Urinary bladder (tissue), 4 donors: ENCODE data around the gene TBXAS1. TPM values are rescaled to one million over a fixed set of nuclear protein-coding genes. Genes with fewer than 3 reads are reported as not detected.

Source experiments
- DNase-seq: peaks from one replicate; pipeline ENCODE4 v3.0.0-alpha.2; 2015; ENCODE audit errors: extremely low spot score
- H3K27ac ChIP-seq: one replicate; pipeline ENCODE4 v1.5.1; 2013; ENCODE audit warnings: low read depth, mild to moderate bottlenecking, moderate library complexity
- H3K36me3 ChIP-seq: one replicate; pipeline ENCODE4 v1.6.1; 2013; ENCODE audit warnings: mild to moderate bottlenecking, moderate library complexity; ENCODE audit not compliant: insufficient read depth
- H3K4me1 ChIP-seq: one replicate; pipeline ENCODE4 v1.6.1; 2013; ENCODE audit warnings: mild to moderate bottlenecking, moderate library complexity; ENCODE audit not compliant: insufficient read depth
- H3K4me3 ChIP-seq: one replicate; pipeline ENCODE4 v1.5.1; 2013; ENCODE audit warnings: low read depth, low read length
- WGBS: extraction: QIAGEN DNeasy Blood & Tissue Kit; methylation state at CpG from one replicate; pipeline ENCODE4 v1.1.7; 2013; 5-methylcytosine and 5-hydroxymethylcytosine counted together
- polyA plus RNA-seq: library from polyadenylated mRNA; stranded (reverse); fragments of 200-250 nt; gene quantifications from one replicate; pipeline ENCODE4 v1.2.3, GENCODE V29; 2013
- total RNA-seq: library from RNA; depleted of rRNA; stranded (reverse); fragments of >200 nt; gene quantifications from one replicate; pipeline ENCODE4 v1.2.3, GENCODE V29; 2014
- donor health status: healthy with polysubstance abuse.
- donor health status: healthy.

The TBXAS1 gene
- total and polyA plus RNA-seq, 2 donors, result 8.6 to 12.2 TPM

DNA sequence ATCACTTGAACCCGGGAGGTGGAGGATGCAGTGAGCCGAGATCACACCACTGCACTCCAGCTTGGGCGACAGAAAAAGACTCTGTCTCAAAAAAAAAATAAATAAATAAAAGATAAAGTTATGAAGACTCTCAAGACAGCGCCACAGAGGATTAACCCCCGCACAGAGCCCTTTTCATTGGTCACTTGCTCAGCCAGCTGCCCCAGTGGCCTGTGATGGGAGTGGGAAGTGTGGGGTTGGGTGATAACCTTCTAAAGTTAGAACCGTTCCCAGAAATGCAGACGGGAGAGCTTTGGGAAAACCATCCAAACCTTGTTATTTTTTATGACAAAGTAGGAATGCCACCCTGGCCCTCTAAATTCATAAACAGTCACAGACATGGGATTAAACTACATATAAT lies 176.3 kb downstream of the TBXAS1 start:
- H3K4me3 ChIP-seq, result no peak overlapping the region
- no peak for DNase-seq
- no peak overlapping the region for H3K27ac ChIP-seq
- 69% methylated on average over 7 of the region's 7 CpGs for WGBS
- H3K4me1 ChIP-seq, result no peaks in the 10 kb centered on the region
- no peaks in the 10 kb centered on the region for H3K36me3 ChIP-seq

GRCh38 chr7:140005754-140006503 lies 176.9 kb downstream of the TBXAS1 start:
- Histone ChIP-seq H3K27ac (no peak overlapping the region), H3K4me1 (no peaks in the 10 kb centered on the region), H3K36me3 (no peaks in the 10 kb centered on the region), H3K4me3 (no peak overlapping the region)
- no peak for DNase-seq
- WGBS, result 57% methylated on average over 13 of the region's 13 CpGs

DNA sequence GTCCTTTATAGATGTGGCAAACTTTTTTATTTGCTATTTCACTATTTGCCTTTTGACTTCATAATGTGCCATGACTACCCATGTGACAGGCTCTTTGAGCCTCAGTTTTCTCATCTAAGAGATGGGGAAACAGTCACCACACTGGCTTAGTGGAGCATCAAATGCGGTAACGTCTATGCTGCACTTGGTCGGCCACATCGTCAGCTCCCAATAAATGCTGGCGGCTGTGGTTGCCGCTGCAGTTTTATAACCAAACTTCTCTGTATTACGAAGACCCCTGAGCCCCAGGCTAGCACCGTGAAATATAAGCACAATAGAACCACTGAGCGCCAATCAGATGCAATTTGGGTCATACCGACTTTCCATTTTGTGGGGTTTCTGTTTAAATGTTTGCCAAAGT lies 177.5 kb downstream of the TBXAS1 start:
- H3K4me3 ChIP-seq, result no peak overlapping the region
- no peak overlapping the region for H3K27ac ChIP-seq
- no peaks in the 10 kb centered on the region for H3K4me1 ChIP-seq
- H3K36me3 ChIP-seq, result no peaks in the 10 kb centered on the region
- no peak for DNase-seq
- WGBS, result 95% methylated on average over 10 of the region's 10 CpGs

GRCh38 chr7:140007051-140007690 lies 178.1 kb downstream of the TBXAS1 start:
- no peaks in the 10 kb centered on the region for H3K36me3 ChIP-seq
- H3K27ac ChIP-seq, result no peak overlapping the region
- no peak overlapping the region for H3K4me3 ChIP-seq
- no peak for DNase-seq
- 92% methylated on average over 11 of the region's 11 CpGs for WGBS
- no peaks in the 10 kb centered on the region for H3K4me1 ChIP-seq

- WGBS, result 92% methylated on average over 16 of the region's 16 CpGs
- DNase-seq, result no peak
- Histone ChIP-seq H3K36me3 (no peaks in the 10 kb centered on the region), H3K4me3 (no peak overlapping the region), H3K27ac (no peak overlapping the region), H3K4me1 (no peaks in the 10 kb centered on the region)
Observed at GRCh38 chr7:140008755-140009610, 179.9 kb downstream of the TBXAS1 start.

DNA sequence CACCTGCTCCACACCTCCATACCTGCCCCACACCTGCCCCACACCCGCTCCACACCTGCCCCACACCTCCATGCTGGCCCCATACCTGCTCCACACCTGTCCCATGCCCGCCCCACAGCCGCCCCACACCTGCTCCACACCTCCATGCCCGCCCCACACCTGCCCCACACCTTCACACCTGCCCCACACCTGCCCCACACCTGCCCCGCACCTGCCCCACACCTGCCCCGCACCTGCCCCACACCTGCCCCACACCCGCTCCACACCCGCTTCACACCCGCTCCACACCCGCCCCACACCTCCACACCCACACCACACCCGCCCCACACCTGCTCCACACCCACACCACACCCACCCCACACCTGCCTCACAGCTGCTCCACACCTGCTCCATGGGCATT lies 180.7 kb downstream of the TBXAS1 start:
- H3K4me1 ChIP-seq, result no peaks in the 10 kb centered on the region
- WGBS, result 94% methylated on average over 11 of the region's 11 CpGs

DNA sequence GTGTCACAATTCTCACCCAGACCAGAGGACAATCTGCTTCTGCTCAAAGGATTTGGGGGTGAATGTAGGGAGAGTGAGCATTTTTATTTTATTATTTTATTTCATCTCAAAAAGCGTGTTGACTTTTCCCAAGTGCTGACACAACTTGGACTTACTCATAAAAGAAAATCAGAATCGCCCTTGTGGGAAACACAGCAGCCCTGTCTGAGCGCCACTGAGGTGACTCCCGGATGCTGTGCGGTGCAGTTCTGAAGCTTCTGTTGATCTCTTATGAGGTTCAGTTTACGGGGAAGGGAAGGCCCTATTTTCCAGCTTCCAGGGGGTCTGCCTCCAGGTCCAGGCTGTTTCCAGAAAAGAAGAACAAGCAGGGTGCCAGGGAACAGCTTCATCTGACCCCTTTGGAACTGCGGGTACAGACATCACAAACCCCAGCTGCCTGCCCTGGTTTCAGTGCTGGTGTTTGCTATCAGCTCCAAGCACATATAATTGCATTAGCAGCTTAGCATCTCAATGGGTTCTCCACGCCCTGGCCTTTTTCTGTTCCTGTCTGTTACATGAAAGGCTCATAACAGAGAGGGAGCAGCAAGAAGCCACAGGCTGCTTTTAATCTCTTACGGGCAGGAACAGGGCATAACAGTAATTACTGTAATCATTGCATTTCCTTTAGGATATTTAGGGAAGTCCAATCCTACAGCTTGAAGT lies 181.3 kb downstream of the TBXAS1 start:
- Histone ChIP-seq H3K36me3 (no peaks in the 10 kb centered on the region), H3K27ac (no peak overlapping the region), H3K4me1 (no peaks in the 10 kb centered on the region), H3K4me3 (no peak overlapping the region)
- no peak for DNase-seq
- 82% methylated on average over 9 of the region's 9 CpGs for WGBS

More for the DNA sequence above, 180.7 kb downstream of the TBXAS1 start:
- Histone ChIP-seq H3K27ac (no peak overlapping the region), H3K36me3 (no peaks in the 10 kb centered on the region), H3K4me3 (no peak overlapping the region)
- DNase-seq, result no peak

DNA sequence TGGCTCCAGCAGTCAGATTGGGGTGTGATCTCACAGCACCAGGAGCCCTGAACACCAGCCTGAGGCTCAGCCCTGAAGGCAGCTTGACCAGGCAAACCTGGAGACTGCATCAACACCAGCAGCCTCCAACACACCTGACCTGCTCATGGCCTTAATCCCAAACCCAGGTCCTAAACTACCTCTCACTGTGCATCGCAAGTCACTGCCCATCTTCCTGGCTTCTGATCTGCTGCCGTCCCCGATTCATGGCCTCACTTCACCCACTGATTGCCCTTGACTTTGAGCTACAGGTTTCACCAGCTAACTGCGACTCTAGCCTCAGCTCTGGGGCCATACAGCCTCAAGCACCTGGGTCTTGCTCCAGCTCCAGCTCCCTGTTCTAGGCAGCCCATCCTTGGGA lies 184.6 kb downstream of the TBXAS1 start:
- Histone ChIP-seq H3K27ac (no peak overlapping the region), H3K4me3 (no peak overlapping the region), H3K36me3 (no peaks in the 10 kb centered on the region), H3K4me1 (no peaks in the 10 kb centered on the region)
- DNase-seq, result no peak
- WGBS, result 97% methylated on average over 4 of the region's 4 CpGs

DNA sequence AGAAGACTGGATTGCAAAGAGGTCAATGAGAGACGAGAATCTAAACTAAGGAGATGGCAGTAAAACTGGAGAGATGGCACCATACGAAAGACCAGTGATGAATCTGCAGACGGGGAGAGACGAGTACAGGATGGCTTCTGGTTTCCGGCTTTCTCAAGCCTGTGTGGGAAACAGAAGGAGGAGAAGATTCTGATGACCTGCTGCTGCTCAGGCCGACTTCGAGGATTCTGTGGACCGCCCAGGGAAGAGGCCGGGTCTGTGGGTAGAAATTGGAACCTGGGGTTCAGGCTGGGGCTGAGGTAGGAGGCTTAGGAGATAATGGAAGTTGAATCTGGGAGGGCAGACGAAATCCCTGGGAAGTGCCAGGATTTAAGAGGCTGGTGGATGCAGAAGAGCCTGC lies 185.1 kb downstream of the TBXAS1 start:
- Histone ChIP-seq H3K36me3 (no peaks in the 10 kb centered on the region), H3K4me1 (no peaks in the 10 kb centered on the region), H3K27ac (no peak overlapping the region), H3K4me3 (no peak overlapping the region)
- DNase-seq, result no peak
- WGBS, result 89% methylated on average over 10 of the region's 10 CpGs

GRCh38 chr7:140015471-140015970 lies 186.5 kb downstream of the TBXAS1 start:
- DNase-seq, result no peak
- Histone ChIP-seq H3K27ac (no peak overlapping the region), H3K4me3 (no peak overlapping the region), H3K4me1 (no peaks in the 10 kb centered on the region), H3K36me3 (no peaks in the 10 kb centered on the region)
- WGBS, result 89% methylated on average over 11 of the region's 11 CpGs

DNA sequence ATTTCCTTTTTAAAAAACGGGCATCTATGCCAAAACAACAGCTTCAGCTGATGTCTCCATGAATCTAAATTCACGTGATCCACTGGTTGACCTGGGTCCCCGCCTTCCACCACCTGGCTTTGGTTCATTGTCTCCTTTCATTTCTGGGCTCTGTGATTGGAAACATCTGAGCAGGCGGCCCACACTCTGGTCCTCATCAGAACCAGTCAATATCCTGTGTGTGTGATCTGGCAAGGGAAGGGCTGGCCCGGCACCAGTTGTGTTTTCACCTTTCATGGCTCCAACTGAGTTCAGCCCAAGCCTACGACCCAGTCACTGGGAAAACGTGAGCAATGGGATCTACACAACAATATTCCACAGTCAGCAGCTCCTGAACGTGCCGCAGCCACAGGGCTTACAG lies 187.5 kb downstream of the TBXAS1 start:
- no peak overlapping the region for H3K27ac ChIP-seq
- WGBS, result 83% methylated on average over 9 of the region's 9 CpGs
- no peak for DNase-seq
- H3K4me3 ChIP-seq, result no peak overlapping the region
- no peaks in the 10 kb centered on the region for H3K4me1 ChIP-seq
- no peaks in the 10 kb centered on the region for H3K36me3 ChIP-seq

GRCh38 chr7:140017034-140017433 lies 188.0 kb downstream of the TBXAS1 start:
- no peaks in the 10 kb centered on the region for H3K36me3 ChIP-seq

DNA sequence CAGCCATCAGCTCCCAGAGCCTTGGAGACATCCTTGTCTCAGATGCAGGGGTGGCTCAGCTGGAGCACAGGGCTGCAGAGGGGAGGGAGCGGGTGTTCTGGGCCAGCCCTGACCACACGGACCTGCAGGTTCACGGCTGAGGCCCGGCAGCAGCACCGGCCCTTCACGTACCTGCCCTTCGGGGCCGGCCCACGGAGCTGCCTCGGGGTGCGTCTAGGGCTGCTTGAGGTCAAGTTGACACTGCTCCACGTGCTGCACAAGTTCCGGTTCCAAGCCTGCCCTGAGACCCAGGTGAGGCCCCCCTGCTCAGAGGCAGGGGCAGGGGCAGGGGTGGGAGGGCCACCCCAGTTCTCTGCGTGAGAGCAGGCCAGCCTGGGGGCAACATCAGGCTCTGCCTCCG lies 188.5 kb downstream of the TBXAS1 start:
- H3K4me1 ChIP-seq, result no peaks in the 10 kb centered on the region
- H3K27ac ChIP-seq, result no peak overlapping the region
- 79% methylated on average over 15 of the region's 15 CpGs for WGBS
- H3K4me3 ChIP-seq, result no peak overlapping the region
- H3K36me3 ChIP-seq, result no peaks in the 10 kb centered on the region
- no peak for DNase-seq

More at GRCh38 chr7:140017034-140017433, 188.0 kb downstream of the TBXAS1 start:
- no peak for DNase-seq
- Histone ChIP-seq H3K27ac (no peak overlapping the region), H3K4me1 (no peaks in the 10 kb centered on the region), H3K4me3 (no peak overlapping the region)
- WGBS, result 90% methylated on average over 7 of the region's 7 CpGs
